PFSK-1 (cell line): Measurements from ENCODE around the gene FANK1.

Source experiments
- FOXP2 ChIP-seq: optimal IDR thresholded peaks from 2 replicates; pipeline ENCODE3; 2011; ENCODE audit warnings: borderline replicate concordance, control low read depth, inconsistent platforms; ENCODE audit not compliant: insufficient read depth; ENCODE audit errors: extremely low read length, extremely low read depth
- POLR2AphosphoS5 ChIP-seq: IDR thresholded peaks from 2 replicates; pipeline ENCODE4 v1.6.1; 2012; ENCODE audit warnings: low read depth, mild to moderate bottlenecking, control low read depth, low read length, moderate library complexity
- SIN3A ChIP-seq: IDR thresholded peaks from 2 replicates; pipeline ENCODE4 v1.6.1; 2012; ENCODE audit warnings: mild to moderate bottlenecking, low read length, moderate library complexity, borderline replicate concordance; ENCODE audit not compliant: insufficient read depth
- TAF1 ChIP-seq: IDR thresholded peaks from 2 replicates; pipeline ENCODE4 v1.6.1; 2012; ENCODE audit warnings: low read length, control low read depth, borderline replicate concordance; ENCODE audit not compliant: insufficient read depth
- TF ChIP-seq, protein P1 (sequence below), 2 experiments: IDR thresholded peaks; 2 replicates each; pipeline versions ENCODE4 v1.6.1 to v1.8.0; 2011 to 2012; ENCODE audit warnings: low read depth in 2 of 2, low read length in 2 of 2, control low read depth in 1 of 2, inconsistent platforms in 1 of 2, mild to moderate bottlenecking in 1 of 2, moderate library complexity in 1 of 2; ENCODE audit not compliant: insufficient read depth in 1 of 2

GRCh38 chr10:125859128-125859817 is 37.1 kb upstream of the FANK1 start:
- TF ChIP-seq, protein P1, sequence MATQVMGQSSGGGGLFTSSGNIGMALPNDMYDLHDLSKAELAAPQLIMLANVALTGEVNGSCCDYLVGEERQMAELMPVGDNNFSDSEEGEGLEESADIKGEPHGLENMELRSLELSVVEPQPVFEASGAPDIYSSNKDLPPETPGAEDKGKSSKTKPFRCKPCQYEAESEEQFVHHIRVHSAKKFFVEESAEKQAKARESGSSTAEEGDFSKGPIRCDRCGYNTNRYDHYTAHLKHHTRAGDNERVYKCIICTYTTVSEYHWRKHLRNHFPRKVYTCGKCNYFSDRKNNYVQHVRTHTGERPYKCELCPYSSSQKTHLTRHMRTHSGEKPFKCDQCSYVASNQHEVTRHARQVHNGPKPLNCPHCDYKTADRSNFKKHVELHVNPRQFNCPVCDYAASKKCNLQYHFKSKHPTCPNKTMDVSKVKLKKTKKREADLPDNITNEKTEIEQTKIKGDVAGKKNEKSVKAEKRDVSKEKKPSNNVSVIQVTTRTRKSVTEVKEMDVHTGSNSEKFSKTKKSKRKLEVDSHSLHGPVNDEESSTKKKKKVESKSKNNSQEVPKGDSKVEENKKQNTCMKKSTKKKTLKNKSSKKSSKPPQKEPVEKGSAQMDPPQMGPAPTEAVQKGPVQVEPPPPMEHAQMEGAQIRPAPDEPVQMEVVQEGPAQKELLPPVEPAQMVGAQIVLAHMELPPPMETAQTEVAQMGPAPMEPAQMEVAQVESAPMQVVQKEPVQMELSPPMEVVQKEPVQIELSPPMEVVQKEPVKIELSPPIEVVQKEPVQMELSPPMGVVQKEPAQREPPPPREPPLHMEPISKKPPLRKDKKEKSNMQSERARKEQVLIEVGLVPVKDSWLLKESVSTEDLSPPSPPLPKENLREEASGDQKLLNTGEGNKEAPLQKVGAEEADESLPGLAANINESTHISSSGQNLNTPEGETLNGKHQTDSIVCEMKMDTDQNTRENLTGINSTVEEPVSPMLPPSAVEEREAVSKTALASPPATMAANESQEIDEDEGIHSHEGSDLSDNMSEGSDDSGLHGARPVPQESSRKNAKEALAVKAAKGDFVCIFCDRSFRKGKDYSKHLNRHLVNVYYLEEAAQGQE (IDR thresholded peaks at IDR 0.05; ENCODE audit: insufficient read depth in 1 of 2, low read depth in 2 of 2, low read length in 2 of 2), result no peak
- TF ChIP-seq SIN3A, result no peak
- TF ChIP-seq POLR2AphosphoS5, result no peak
- TF ChIP-seq TAF1, result no peak
- no peak for TF ChIP-seq FOXP2
